Measurements from ENCODE around the gene FAAP100.

- TF ChIP-seq ZNF274 (IDR thresholded peaks at IDR 0.05; ENCODE audit: low read depth, low read length) (no peak), YY1 (IDR thresholded peaks at IDR 0.05; ENCODE audit: insufficient read depth, insufficient read length) (no peak)
Observed at GRCh38 chr17:81543339-81543675, 8.8 kb downstream of the FAAP100 start.
